GM12873 (cell line): Measurements from ENCODE around the gene IL24.

ENCODE experiments used
- TF ChIP-seq, protein P1 (sequence below): IDR thresholded peaks from 2 replicates; pipeline ENCODE4 v1.5.1; 2012; ENCODE audit warnings: low read depth, mild to moderate bottlenecking, moderate library complexity, low read length, control low read depth; ENCODE audit not compliant: insufficient read depth; ENCODE audit errors: missing control alignments

Gene IL24

DNA sequence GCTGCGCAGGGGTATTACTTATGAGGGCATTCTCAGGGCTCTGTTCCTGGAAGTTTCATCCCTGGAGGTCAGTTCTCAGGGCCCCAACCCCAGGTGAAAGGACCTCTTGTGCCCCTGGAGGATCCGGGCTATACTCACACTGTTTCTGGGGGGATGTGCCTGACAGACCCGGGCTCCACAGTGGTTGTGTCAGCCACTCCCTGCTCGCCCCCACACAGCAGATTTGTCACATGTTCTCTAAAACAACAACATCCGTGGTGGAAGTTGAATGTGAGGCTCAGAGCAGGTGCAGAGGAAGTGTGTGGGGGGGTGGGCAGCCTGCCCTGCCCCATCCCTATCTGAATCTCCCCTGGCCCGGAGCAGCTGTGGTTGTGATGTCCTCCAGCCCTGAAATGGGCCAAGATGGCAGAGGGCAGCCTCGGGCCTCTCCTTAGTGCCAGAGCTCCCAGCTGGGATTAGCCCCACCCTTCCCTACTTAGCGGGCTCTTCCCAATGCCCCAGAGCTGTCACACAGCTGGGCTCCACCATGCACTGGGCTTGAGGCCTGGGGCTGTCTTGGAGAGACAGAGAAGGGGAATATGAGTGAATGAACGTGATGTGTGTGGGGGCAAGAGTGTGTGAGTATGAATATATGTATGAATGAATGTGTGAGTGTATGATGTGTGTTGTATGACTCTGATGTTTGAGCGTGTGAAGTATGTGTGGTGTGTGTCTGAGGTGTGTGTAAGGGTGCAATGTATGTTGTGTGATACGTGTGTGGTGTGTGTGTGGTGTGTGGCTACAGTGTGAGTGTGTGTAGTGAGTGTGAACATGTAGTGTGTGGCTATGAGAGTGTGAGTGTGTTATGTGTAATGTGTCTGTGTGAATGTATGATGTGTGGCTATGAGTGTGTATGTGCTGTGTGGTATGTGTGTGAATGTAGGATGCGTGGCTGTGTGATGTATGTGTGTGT lies 26.0 kb downstream of the IL24 start:
- TF ChIP-seq, protein P1, sequence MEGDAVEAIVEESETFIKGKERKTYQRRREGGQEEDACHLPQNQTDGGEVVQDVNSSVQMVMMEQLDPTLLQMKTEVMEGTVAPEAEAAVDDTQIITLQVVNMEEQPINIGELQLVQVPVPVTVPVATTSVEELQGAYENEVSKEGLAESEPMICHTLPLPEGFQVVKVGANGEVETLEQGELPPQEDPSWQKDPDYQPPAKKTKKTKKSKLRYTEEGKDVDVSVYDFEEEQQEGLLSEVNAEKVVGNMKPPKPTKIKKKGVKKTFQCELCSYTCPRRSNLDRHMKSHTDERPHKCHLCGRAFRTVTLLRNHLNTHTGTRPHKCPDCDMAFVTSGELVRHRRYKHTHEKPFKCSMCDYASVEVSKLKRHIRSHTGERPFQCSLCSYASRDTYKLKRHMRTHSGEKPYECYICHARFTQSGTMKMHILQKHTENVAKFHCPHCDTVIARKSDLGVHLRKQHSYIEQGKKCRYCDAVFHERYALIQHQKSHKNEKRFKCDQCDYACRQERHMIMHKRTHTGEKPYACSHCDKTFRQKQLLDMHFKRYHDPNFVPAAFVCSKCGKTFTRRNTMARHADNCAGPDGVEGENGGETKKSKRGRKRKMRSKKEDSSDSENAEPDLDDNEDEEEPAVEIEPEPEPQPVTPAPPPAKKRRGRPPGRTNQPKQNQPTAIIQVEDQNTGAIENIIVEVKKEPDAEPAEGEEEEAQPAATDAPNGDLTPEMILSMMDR, result peak; percentile 29

GRCh38 chr1:206924592-206925105 lies 27.4 kb downstream of the IL24 start:
- TF ChIP-seq, protein P1, result no peak

GRCh38 chr1:206925106-206925736 lies 28.0 kb downstream of the IL24 start:
- TF ChIP-seq, protein P1, result peak; percentile 39

DNA sequence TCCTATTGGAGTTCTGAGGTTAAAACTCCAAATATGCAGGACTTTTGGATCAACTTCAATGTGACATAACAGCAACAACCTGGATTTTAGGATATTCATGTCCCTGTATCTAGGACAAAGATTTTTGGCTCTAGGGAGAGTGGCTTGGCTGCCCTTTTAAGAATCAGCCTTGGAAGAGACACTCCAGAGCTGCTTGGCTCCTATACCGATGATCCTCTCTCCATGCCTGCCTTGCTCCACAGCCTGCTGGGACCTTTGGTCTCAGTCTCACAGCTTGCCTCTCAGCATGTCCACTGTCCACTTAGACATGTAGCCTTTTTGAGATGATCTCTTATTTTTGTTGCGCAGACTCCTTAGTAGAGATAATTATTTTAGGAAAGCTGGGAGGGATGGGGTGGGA lies 29.0 kb downstream of the IL24 start:
- TF ChIP-seq, protein P1, result no peak

- TF ChIP-seq, protein P1, result peak; percentile 52
Observed at GRCh38 chr1:206929524-206929923, 32.3 kb downstream of the IL24 start.

GRCh38 chr1:206930210-206930798 lies 33.1 kb downstream of the IL24 start:
- TF ChIP-seq, protein P1, result no peak

DNA sequence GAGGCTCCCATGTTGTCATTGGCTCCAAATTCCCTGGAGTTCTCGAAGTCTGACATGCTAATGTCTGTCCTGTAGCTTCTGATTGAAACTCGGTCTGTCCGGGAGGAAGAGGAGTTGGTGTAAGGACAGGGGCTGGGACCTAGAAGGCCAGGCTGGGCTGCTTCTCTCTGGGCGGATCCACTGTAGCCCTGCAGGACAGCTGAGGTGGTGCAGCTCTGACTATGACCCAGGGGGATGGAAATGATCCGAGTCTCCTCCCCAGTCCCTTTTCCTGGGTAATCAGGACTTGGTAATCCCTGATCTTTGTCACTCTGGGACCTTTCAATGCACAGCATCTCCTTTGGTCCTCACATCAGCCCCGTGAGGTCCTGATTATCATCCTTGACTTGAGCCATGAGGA lies 34.5 kb downstream of the IL24 start:
- TF ChIP-seq, protein P1, result peak; percentile 59
